ENCODE results near the gene APBB3.

GRCh38 chr5:140588311-140589070 lies 24.1 kb upstream of the APBB3 start:
- no peak for TF ChIP-seq CTCF (IDR thresholded peaks at IDR 0.05)
- TF ChIP-seq POLR2AphosphoS5 (IDR thresholded peaks at IDR 0.05), result no peak
